Measurements from ENCODE around the gene TPPP2. TPM values are rescaled to one million over a fixed set of nuclear protein-coding genes. Genes with fewer than 3 reads are reported as not detected.
"Not testable (repeated sequence)": the region's sequence is repeated elsewhere in the genome, so short reads cannot be mapped to it uniquely, and the experiment has no call there.

TPPP2 gene
- total and polyA plus RNA-seq, 9 of the 15 experiments (the other 6 are each of a cell fraction or from before 2014, with no cell fraction given) = 0.18 TPM; not detected in 8

DNA sequence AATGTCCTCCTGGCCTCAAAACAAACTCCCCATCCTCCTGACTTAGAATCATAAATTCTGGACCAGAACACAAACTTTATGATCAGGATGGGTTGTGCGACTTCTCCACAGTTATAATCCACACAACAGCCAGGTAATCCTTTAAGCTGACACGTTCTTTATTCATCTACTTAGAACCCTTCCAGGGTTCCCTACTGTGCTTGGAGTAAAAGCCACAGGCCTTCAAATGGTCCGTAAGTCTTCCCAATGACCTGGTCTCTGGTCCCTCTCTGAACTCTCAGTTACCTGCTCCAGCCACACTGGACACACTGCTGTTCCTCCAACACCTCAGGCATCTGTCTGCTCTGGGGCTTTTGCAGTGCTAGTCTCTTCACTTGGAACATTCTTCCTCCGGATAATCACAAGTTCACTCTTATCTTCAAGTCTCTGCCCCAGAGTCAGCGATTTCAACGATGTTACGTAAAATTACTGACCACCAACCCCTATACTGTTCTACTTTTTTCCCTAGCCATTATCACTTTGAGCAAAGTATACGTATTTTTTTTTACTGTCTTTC is 10.4 kb downstream of the TPPP2 start:
- peaks cover 5 to 25% of the 10 kb centered on the region in 2 experiments; a peak in 4 of 5 replicates for H3K4me1 ChIP-seq (replicated peaks in 1 of 2; ENCODE audit: control insufficient read depth in 2 of 2, insufficient read depth in 2 of 2, low read length in 2 of 2)
- H3K9ac ChIP-seq (ENCODE audit: insufficient read depth in 1 of 2, low read depth in 2 of 2, low read length in 2 of 2) = no peak overlapping the region
- no peak overlapping the region for H3K4me2 ChIP-seq (ENCODE audit: insufficient read depth, low read length)
- no peaks in the 10 kb centered on the region for H3K9me3 ChIP-seq (replicated peaks; ENCODE audit: control insufficient read depth, insufficient read depth, low read depth, low read length)
- POLR2A ChIA-PET = interaction anchor here (1.1 to 2.6 kb wide), 2 partner anchors 22 to 25 kb away, joined by 4 to 15 read pairs; no protein-coding TSS in a partner anchor
- H3K4me3 ChIP-seq = no peak overlapping the region
- no peak for DNase-seq (ENCODE audit: extremely low read depth in 1 of 4, low spot score in 3 of 4)
- no peak for ATAC-seq
- H3K27ac ChIP-seq (ENCODE audit: extremely low read depth, low read depth, low read length) = no peak overlapping the region
- no peaks in the 10 kb centered on the region for H3K27me3 ChIP-seq (ENCODE audit: control insufficient read depth in 2 of 2, insufficient read depth in 2 of 2, low read length in 2 of 2)
- 36% methylated on average over 7 of the region's 8 CpGs for WGBS (ENCODE audit: insufficient coverage, low coverage, missing lambda C conversion rate)
- H4K20me1 ChIP-seq (replicated peaks; ENCODE audit: control insufficient read depth, insufficient read depth, low read length) = no peaks in the 10 kb centered on the region
- in situ Hi-C loops (cut with MboI) = no loop called here
- no peak overlapping the region for H2AFZ ChIP-seq (ENCODE audit: low read depth, low read length)
- TF ChIP-seq THRAP3 (IDR thresholded peaks at IDR 0.05; ENCODE audit: borderline replicate concordance) (no peak), RAD21 (CRISPR knock-in tag; conservative IDR thresholded peaks at IDR 0.05 in 1 of 2, IDR thresholded peaks at IDR 0.05 in 1 of 2) (0 out of 4 replicates have a peak, but pooled peaks of 1 of the 2 experiments have one; percentile 2)
- TF ChIP-seq, protein P1, sequence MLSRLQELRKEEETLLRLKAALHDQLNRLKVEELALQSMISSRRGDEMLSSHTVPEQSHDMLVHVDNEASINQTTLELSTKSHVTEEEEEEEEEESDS (CRISPR knock-in tag; IDR thresholded peaks at IDR 0.05) = no peak
- FAIRE-seq = no peak
- H3K79me2 ChIP-seq (ENCODE audit: control insufficient read depth, insufficient read depth, low read length) = no peaks in the 10 kb centered on the region
- no peaks in the 10 kb centered on the region for H3K36me3 ChIP-seq (ENCODE audit: control insufficient read depth, insufficient read depth, low read length)
- intact Hi-C loops (cut with micrococcal nuclease) = loop anchor here (1.0 to 5.0 kb wide), 2 partner anchors 26 to 183 kb away; no protein-coding TSS in a partner anchor
- CTCF ChIA-PET (ENCODE audit: low intra/inter-chr PET ratio) = interaction anchor here (0.6 to 2.8 kb wide), 4 partner anchors 22 to 431 kb away, joined by 3 to 33 read pairs (median 8); no protein-coding TSS in a partner anchor
- no peaks in the 10 kb centered on the region for H3K9me1 ChIP-seq (ENCODE audit: control insufficient read depth, insufficient read depth, low read length)
- BruUV-seq (replicated peaks) = no TSS peak

DNA sequence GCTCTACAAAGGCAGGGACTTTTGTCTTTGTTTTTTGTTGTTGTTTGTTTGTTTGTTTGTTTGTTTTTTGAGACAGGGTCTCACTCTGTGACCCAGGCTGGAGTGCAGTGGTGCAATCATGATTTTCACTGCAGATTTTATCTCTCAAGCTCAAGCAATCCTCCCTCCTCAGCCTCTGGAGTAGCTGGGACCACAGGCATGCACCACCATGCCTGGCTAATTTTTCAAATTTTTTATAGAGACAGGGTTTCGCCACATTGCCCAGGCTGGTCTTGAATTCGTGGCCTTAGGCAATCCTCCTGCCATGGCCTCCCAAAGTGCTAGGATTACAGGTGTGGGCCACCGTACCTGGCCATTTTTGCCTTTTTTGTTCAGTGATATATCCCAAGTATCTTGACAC is 10.9 kb downstream of the TPPP2 start:
- H3K4me2 ChIP-seq (ENCODE audit: insufficient read depth, low read length); H3K79me2 ChIP-seq (ENCODE audit: control insufficient read depth, insufficient read depth, low read length); H3K27me3 ChIP-seq (ENCODE audit: control insufficient read depth in 2 of 2, insufficient read depth in 2 of 2, low read length in 2 of 2); DNase-seq (ENCODE audit: extremely low read depth in 1 of 4, low spot score in 3 of 4); in situ Hi-C loops (cut with MboI); H2AFZ ChIP-seq (ENCODE audit: low read depth, low read length); H3K36me3 ChIP-seq (ENCODE audit: control insufficient read depth, insufficient read depth, low read length); FAIRE-seq; BruUV-seq (replicated peaks); H3K27ac ChIP-seq (ENCODE audit: extremely low read depth, low read depth, low read length); H3K4me3 ChIP-seq; H4K20me1 ChIP-seq (replicated peaks; ENCODE audit: control insufficient read depth, insufficient read depth, low read length); H3K9ac ChIP-seq (ENCODE audit: insufficient read depth in 1 of 2, low read depth in 2 of 2, low read length in 2 of 2); H3K9me3 ChIP-seq (replicated peaks; ENCODE audit: control insufficient read depth, insufficient read depth, low read depth, low read length); H3K9me1 ChIP-seq (ENCODE audit: control insufficient read depth, insufficient read depth, low read length); ATAC-seq: not testable (repeated sequence)
- peaks cover 5 to 25% of the 10 kb centered on the region in 2 experiments; a peak in 4 of 5 replicates for H3K4me1 ChIP-seq (replicated peaks in 1 of 2; ENCODE audit: control insufficient read depth in 2 of 2, insufficient read depth in 2 of 2, low read length in 2 of 2)
- CTCF ChIA-PET (ENCODE audit: low intra/inter-chr PET ratio) = interaction anchor here (1.5 to 2.8 kb wide), 3 partner anchors 26 to 432 kb away, joined by 6 to 33 read pairs (median 11); no protein-coding TSS in a partner anchor
- intact Hi-C loops (cut with micrococcal nuclease) = loop anchor here (1.0 to 5.0 kb wide), 2 partner anchors 27 to 184 kb away; no protein-coding TSS in a partner anchor
- POLR2A ChIA-PET = interaction anchor here (1.1 to 2.6 kb wide), 2 partner anchors 25 to 26 kb away, joined by 3 to 15 read pairs; no protein-coding TSS in a partner anchor
- WGBS (ENCODE audit: insufficient coverage, low coverage, missing lambda C conversion rate) = 67% methylated on average over 1 of the region's 3 CpGs

Data from K562 (cell line).